ENCODE measurements around the gene SLC9A3. TPM values are rescaled to one million over a fixed set of nuclear protein-coding genes. Genes with fewer than 3 reads are reported as not detected.

SLC9A3 gene
- total RNA-seq, 1 experiment from 2014 or later, result 1.5 TPM

DNA sequence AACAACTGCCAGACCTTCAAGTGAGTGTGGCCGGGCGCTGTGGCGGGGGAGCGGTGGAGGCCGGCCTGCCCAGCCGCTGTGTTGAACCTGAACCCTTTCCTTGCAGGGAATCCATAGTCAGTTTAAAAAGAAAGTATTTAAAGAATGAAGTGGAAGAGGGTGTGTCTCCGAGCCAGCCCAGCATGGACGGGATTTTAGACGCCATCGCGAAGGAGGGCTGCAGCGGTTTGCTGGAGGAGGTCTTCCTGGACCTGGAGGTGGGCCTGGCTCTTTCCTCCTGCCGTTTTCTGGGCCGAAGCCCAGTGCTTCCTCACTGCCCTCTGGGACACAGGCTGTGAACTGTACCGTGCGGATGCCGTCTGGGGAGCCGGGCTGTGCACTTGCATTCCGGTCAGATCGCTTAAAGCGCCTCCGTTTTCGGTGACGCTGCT is 62.2 kb downstream of the SLC9A3 start:
- H3K4me1 ChIP-seq (ENCODE audit: control insufficient read depth in 1 of 2, insufficient read depth in 2 of 2, low read length in 2 of 2), result peaks cover 0 to 12% of the 10 kb centered on the region in 2 experiments; a peak in 2 of 4 replicates
- H4K20me1 ChIP-seq (ENCODE audit: insufficient read depth), result no peaks in the 10 kb centered on the region
- H3K4me3 ChIP-seq (replicated peaks in 1 of 2; ENCODE audit: low read depth in 1 of 2, low read length in 2 of 2), result no peak overlapping the region
- POLR2A ChIA-PET, result no interaction called here
- no peaks in the 10 kb centered on the region for H3K9me2 ChIP-seq (ENCODE audit: insufficient read depth)
- H2AFZ ChIP-seq (ENCODE audit: low read depth, low read length, poor library complexity, severe bottlenecking), result no peak overlapping the region
- CTCF ChIA-PET, result no interaction called here
- no peak overlapping the region for H3K4me2 ChIP-seq (ENCODE audit: low read length)
- RAD21 ChIA-PET (ENCODE audit: low non-redundant PET in 1 of 2, low total read pairs in 2 of 2, uncharacterized antibody in 2 of 2, unreplicated experiment in 2 of 2), result no interaction called here
- no peak overlapping the region for H3K27ac ChIP-seq (ENCODE audit: low read depth, low read length)
- ATAC-seq (no peak), DNase-seq (ENCODE audit: low read depth, low spot score) (no peak)
- intact Hi-C loops (cut with micrococcal nuclease), result no loop called here
- H3K27me3 ChIP-seq (ENCODE audit: insufficient read depth, low read length), result no peaks in the 10 kb centered on the region
- H3K36me3 ChIP-seq (ENCODE audit: control insufficient read depth in 1 of 2, insufficient read depth in 2 of 2, low read length in 2 of 2), result peaks cover 13 to 19% of the 10 kb centered on the region in 2 experiments; a peak in 3 of 4 replicates
- peaks cover 11% of the 10 kb centered on the region; the same call in 1 of the 2 replicates for H3K79me2 ChIP-seq (ENCODE audit: insufficient read depth, low read length)
- TF ChIP-seq SRF (IDR thresholded peaks at IDR 0.05; ENCODE audit: low read depth), result no peak
- no peak for TF ChIP-seq FOSL1 (IDR thresholded peaks at IDR 0.05; ENCODE audit: low read depth)
- TF ChIP-seq ELF1 (IDR thresholded peaks at IDR 0.05; ENCODE audit: borderline replicate concordance, low read depth), result no peak
- TF ChIP-seq EZH2 (IDR thresholded peaks at IDR 0.05), result no peak
- TF ChIP-seq EGR1 (IDR thresholded peaks at IDR 0.05; ENCODE audit: low read depth), result no peak
- TF ChIP-seq SP1 (IDR thresholded peaks at IDR 0.05; ENCODE audit: low read depth), result no peak
- TF ChIP-seq RAD21 (IDR thresholded peaks at IDR 0.05; ENCODE audit: low read depth), result no peak
- TF ChIP-seq EZH2phosphoT487 (IDR thresholded peaks at IDR 0.05; ENCODE audit: borderline replicate concordance), result no peak
- no peak for TF ChIP-seq CEBPB (IDR thresholded peaks at IDR 0.05; ENCODE audit: low read depth)
- TF ChIP-seq, protein P1, sequence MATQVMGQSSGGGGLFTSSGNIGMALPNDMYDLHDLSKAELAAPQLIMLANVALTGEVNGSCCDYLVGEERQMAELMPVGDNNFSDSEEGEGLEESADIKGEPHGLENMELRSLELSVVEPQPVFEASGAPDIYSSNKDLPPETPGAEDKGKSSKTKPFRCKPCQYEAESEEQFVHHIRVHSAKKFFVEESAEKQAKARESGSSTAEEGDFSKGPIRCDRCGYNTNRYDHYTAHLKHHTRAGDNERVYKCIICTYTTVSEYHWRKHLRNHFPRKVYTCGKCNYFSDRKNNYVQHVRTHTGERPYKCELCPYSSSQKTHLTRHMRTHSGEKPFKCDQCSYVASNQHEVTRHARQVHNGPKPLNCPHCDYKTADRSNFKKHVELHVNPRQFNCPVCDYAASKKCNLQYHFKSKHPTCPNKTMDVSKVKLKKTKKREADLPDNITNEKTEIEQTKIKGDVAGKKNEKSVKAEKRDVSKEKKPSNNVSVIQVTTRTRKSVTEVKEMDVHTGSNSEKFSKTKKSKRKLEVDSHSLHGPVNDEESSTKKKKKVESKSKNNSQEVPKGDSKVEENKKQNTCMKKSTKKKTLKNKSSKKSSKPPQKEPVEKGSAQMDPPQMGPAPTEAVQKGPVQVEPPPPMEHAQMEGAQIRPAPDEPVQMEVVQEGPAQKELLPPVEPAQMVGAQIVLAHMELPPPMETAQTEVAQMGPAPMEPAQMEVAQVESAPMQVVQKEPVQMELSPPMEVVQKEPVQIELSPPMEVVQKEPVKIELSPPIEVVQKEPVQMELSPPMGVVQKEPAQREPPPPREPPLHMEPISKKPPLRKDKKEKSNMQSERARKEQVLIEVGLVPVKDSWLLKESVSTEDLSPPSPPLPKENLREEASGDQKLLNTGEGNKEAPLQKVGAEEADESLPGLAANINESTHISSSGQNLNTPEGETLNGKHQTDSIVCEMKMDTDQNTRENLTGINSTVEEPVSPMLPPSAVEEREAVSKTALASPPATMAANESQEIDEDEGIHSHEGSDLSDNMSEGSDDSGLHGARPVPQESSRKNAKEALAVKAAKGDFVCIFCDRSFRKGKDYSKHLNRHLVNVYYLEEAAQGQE (IDR thresholded peaks at IDR 0.05; ENCODE audit: low read depth), result no peak
- TF ChIP-seq SIN3A (IDR thresholded peaks at IDR 0.05; ENCODE audit: low read depth), result no peak
- BruUV-seq (replicated peaks), result no TSS peak
- no peaks in the 10 kb centered on the region for H3K9me3 ChIP-seq (ENCODE audit: control insufficient read depth in 1 of 2, insufficient read depth in 1 of 2, low read depth in 1 of 2, low read length in 2 of 2)
- no peak overlapping the region for H3K9ac ChIP-seq (ENCODE audit: low read length)
